Astrocyte (in vitro differentiated cells and primary cell): ENCODE results near the gene SEC61B.

ENCODE experiments used
- EZH2 ChIP-seq: IDR thresholded peaks from 2 replicates; pipeline ENCODE4 v1.6.1; 2012; ENCODE audit warnings: mild to moderate bottlenecking, low read length, inconsistent platforms; ENCODE audit not compliant: insufficient read depth
- TF ChIP-seq, protein P1 (sequence below): IDR thresholded peaks from 2 replicates; pipeline ENCODE4 v1.5.1; 2011; ENCODE audit warnings: low read depth, mild to moderate bottlenecking, inconsistent platforms, low read length, moderate library complexity; ENCODE audit not compliant: insufficient read depth

DNA sequence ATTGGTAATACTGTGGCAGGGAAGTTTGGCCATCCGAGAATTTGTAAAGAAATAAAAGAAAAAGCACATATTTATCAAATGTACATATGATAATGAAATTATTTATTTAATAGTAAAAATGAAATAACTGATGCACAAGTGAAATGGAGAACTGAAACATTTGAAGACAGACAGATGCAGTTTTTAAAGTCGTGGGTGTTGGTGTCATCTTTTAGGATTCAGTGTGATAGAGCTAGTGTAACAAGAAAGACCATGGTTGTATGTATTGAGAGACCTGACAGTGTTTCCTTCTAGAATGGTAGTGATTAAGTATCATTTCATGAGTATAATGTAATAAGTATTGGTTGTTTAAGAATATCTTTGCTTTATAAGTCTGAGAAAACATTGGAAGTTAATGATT, 2.4 kb downstream of the SEC61B start:
- TF ChIP-seq, protein P1, sequence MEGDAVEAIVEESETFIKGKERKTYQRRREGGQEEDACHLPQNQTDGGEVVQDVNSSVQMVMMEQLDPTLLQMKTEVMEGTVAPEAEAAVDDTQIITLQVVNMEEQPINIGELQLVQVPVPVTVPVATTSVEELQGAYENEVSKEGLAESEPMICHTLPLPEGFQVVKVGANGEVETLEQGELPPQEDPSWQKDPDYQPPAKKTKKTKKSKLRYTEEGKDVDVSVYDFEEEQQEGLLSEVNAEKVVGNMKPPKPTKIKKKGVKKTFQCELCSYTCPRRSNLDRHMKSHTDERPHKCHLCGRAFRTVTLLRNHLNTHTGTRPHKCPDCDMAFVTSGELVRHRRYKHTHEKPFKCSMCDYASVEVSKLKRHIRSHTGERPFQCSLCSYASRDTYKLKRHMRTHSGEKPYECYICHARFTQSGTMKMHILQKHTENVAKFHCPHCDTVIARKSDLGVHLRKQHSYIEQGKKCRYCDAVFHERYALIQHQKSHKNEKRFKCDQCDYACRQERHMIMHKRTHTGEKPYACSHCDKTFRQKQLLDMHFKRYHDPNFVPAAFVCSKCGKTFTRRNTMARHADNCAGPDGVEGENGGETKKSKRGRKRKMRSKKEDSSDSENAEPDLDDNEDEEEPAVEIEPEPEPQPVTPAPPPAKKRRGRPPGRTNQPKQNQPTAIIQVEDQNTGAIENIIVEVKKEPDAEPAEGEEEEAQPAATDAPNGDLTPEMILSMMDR = no peak
- no peak for TF ChIP-seq EZH2
